ENCODE results near the gene FRY. TPM values are rescaled to one million over a fixed set of nuclear protein-coding genes. Genes with fewer than 3 reads are reported as not detected.

FRY gene
- total RNA-seq, 1 donor from 2014 or later: 38.8 TPM

GRCh38 chr13:32035716-32036115, 4.1 kb downstream of the FRY start:
- Mint-ChIP-seq H3K27ac (ENCODE audit: unreplicated experiment) (no peak overlapping the region), H3K36me3 (ENCODE audit: low read depth) (no peaks in the 10 kb centered on the region), H3K27me3 (ENCODE audit: low read depth) (no peaks in the 10 kb centered on the region), H3K9me3 (ENCODE audit: low read depth) (no peaks in the 10 kb centered on the region), H3K4me1 (ENCODE audit: low read depth) (peaks cover 86% of the 10 kb centered on the region), H3K4me3 (ENCODE audit: unreplicated experiment) (no peak overlapping the region)
- no peak for DNase-seq (ENCODE audit: low spot score)
- no peak for TF ChIP-seq CTCF (IDR thresholded peaks at IDR 0.05)

- H3K27ac Mint-ChIP-seq (ENCODE audit: unreplicated experiment): no peak overlapping the region
- H3K27me3 Mint-ChIP-seq (ENCODE audit: low read depth): no peaks in the 10 kb centered on the region
Measured at GRCh38 chr13:32036126-32036695, 4.6 kb downstream of the FRY start.

GRCh38 chr13:32036757-32037156, 5.2 kb downstream of the FRY start:
- H3K36me3 Mint-ChIP-seq (ENCODE audit: low read depth): no peaks in the 10 kb centered on the region
- TF ChIP-seq CTCF (IDR thresholded peaks at IDR 0.05): no peak
- H3K27ac Mint-ChIP-seq (ENCODE audit: unreplicated experiment): no peak overlapping the region
- H3K4me1 Mint-ChIP-seq (ENCODE audit: low read depth): peaks cover 86% of the 10 kb centered on the region
- DNase-seq (ENCODE audit: low spot score): no peak
- H3K4me3 Mint-ChIP-seq (ENCODE audit: unreplicated experiment): no peak overlapping the region
- H3K9me3 Mint-ChIP-seq (ENCODE audit: low read depth): no peaks in the 10 kb centered on the region
- H3K27me3 Mint-ChIP-seq (ENCODE audit: low read depth): no peaks in the 10 kb centered on the region

More at GRCh38 chr13:32036126-32036695, 4.6 kb downstream of the FRY start:
- no peaks in the 10 kb centered on the region for H3K9me3 Mint-ChIP-seq (ENCODE audit: low read depth)
- H3K4me1 Mint-ChIP-seq (ENCODE audit: low read depth): peaks cover 85% of the 10 kb centered on the region
- H3K4me3 Mint-ChIP-seq (ENCODE audit: unreplicated experiment): no peak overlapping the region
- no peak for TF ChIP-seq CTCF (IDR thresholded peaks at IDR 0.05)
- DNase-seq (ENCODE audit: low spot score): no peak
- H3K36me3 Mint-ChIP-seq (ENCODE audit: low read depth): no peaks in the 10 kb centered on the region

GRCh38 chr13:32037471-32037870, 5.9 kb downstream of the FRY start:
- no peaks in the 10 kb centered on the region for H3K27me3 Mint-ChIP-seq (ENCODE audit: low read depth)
- H3K36me3 Mint-ChIP-seq (ENCODE audit: low read depth): no peaks in the 10 kb centered on the region
- no peak overlapping the region for H3K4me3 Mint-ChIP-seq (ENCODE audit: unreplicated experiment)
- no peaks in the 10 kb centered on the region for H3K9me3 Mint-ChIP-seq (ENCODE audit: low read depth)
- H3K4me1 Mint-ChIP-seq (ENCODE audit: low read depth): peaks cover 82% of the 10 kb centered on the region
- no peak for DNase-seq (ENCODE audit: low spot score)
- H3K27ac Mint-ChIP-seq (ENCODE audit: unreplicated experiment): no peak overlapping the region
- TF ChIP-seq CTCF (IDR thresholded peaks at IDR 0.05): no peak

GRCh38 chr13:32038343-32038742, 6.8 kb downstream of the FRY start:
- Mint-ChIP-seq H3K4me1 (ENCODE audit: low read depth) (peaks cover 75% of the 10 kb centered on the region), H3K36me3 (ENCODE audit: low read depth) (peaks cover 3% of the 10 kb centered on the region), H3K9me3 (ENCODE audit: low read depth) (no peaks in the 10 kb centered on the region), H3K4me3 (ENCODE audit: unreplicated experiment) (no peak overlapping the region), H3K27me3 (ENCODE audit: low read depth) (no peaks in the 10 kb centered on the region), H3K27ac (ENCODE audit: unreplicated experiment) (no peak overlapping the region)
- no peak for DNase-seq (ENCODE audit: low spot score)
- no peak for TF ChIP-seq CTCF (IDR thresholded peaks at IDR 0.05)

Data from chondrocyte (in vitro differentiated cells).